HG03457 (cell line): ENCODE data around the gene PURA.

ENCODE experiments used
- ATAC-seq: cut with Tn5 transposase; IDR thresholded peaks from one replicate; pipeline ENCODE4 v1.9.1; 2021; ENCODE audit warnings: moderate number of reproducible peaks; ENCODE audit not compliant: unreplicated experiment

The PURA gene

DNA sequence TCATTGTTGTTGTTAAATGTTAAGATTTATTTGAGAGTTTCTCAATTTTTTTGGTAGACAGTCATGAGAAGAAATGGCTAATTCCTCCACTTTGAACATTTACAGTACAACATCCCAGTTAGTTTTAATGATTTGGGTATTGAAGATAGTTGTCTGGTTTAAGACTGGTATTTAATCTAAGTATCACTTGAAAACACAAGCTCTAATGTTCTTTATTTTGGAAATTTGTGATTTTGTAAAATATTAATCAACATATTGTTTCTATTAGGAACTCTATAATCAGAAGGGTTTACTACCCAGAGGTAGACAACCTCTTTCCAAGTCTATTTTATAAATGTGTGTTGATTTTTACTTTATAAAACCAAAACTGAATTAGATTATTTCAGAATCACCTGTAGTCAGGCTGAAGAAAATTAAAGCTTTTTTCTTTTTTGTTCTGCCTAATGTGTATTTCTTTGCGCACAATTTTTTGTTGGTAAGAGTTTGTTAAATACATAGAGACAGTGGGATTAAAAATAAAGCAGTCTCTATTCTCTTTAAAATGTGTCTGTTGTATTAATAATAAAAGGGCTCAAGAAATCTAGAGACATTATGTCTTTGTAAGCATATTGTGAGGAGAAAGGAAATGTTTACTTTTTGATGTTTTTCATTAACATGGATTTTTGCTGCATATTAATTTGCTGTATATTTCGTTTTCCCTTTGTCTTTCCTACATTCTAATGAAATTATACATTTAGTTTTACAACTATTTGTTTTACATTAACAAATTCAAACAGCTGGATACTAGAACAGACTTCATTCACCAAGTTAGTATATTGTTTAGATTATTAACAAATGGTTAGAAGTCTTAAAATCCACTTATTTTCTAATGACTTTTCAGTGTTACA, 3.9 kb upstream of the PURA start:
- no peak for ATAC-seq

DNA sequence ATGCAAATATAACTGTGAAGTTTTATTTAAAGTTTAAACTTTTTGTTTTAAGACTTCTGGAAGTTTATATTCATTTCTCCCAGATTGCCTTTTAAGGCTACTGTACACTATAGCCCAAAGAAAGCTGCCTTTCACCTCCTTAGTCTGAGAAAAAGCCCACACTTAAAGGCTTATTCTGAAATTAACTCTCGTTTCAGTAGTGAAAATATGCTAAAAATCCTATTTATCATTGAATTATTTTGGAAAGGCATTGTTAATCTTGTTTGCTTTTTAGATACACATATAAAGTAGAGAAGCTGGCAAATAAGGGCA, 3.3 kb upstream of the PURA start:
- ATAC-seq = no peak

GRCh38 chr5:140111011-140111858, 2.7 kb upstream of the PURA start:
- no peak for ATAC-seq

GRCh38 chr5:140111859-140112551, 1.9 kb upstream of the PURA start:
- ATAC-seq = no peak

DNA sequence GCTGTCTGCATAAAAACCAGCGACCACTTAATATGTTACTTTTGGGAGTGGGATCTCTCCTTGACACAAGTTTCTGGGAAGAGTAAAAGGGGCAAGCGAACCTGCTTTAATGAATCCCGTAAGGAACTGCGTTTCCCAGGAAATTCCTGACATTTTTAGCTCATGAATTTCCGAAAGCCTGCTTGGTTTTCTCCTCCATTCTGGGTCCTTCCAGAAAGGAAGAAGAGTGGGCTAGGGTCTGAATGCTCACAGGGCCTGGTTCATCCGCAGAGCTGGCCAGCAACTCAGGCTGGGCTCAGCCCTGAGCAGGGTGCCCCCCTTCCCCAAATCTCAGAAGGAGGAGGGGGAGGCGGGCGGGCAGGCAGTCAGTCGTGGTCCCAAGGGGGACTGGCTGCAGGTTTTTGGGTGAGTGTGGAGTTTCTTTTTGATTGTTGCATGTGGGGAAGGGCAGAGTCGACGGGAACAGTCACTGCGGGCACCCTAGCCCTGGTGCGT, 1.2 kb upstream of the PURA start:
- ATAC-seq = no peak

- no peak for ATAC-seq
Observed at GRCh38 chr5:140113180-140113698, 670 bp upstream of the PURA start.

GRCh38 chr5:140114341-140115185, 654 bp downstream of the PURA start:
- peak; percentile 22 for ATAC-seq

GRCh38 chr5:140115186-140115500, 1.2 kb downstream of the PURA start:
- no peak for ATAC-seq

GRCh38 chr5:140116716-140117115, 2.8 kb downstream of the PURA start:
- ATAC-seq = no peak

DNA sequence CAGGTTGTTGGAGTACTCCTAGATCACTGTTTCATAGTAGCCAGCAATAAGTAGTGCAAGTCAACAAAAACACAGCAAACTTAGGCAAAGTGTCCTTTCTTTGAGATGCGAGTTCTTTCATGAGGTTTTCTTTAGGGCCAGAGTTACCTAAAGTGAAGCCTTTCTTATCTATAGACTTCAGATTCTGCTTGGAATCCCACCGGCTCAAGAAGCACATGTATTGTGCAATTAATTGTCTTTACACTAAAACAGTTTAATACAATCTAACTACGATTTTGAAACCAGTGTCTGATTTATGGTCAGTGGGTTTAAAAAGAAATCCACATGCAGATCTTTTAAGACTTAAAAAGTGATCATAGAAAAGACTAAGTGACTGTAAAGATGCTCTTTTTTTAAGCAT, 3.6 kb downstream of the PURA start:
- ATAC-seq = no peak

DNA sequence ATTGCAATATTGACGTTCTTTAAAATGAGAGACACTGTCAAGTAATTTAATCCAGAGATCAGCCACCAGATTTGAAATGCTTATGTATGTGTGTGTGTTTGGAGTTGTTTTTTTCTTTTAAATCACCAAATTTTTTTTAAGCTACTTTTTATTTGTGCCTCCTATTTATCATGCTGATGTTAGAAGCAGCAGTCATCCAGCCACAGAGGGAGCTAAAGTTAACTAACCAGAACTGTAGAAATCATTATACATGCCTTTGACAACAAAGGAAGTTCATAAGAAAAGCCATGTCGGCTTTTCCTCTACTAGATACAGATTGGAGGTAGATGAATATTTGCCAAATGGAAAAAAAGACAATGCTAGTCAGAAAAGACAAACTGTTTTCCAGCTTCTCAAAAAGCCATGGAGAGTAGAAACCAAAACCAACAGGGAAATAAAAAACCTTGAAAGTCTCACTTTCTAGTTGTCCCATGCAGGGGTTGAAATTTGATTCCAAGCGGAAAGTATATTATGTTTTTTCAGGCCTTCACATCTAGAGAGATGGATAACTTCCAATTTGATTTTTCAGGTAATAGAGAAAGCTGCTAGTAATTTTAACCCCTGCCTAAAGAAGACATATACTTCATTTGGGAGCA, 4.5 kb downstream of the PURA start:
- ATAC-seq = no peak

GRCh38 chr5:140125637-140126036, 11.7 kb downstream of the PURA start, which contains the start of gene IGIP:
IGIP (plus strand) TSS chr5:140125937; CDS start chr5:140128477, 2,540 bp downstream.
- no peak for ATAC-seq

DNA sequence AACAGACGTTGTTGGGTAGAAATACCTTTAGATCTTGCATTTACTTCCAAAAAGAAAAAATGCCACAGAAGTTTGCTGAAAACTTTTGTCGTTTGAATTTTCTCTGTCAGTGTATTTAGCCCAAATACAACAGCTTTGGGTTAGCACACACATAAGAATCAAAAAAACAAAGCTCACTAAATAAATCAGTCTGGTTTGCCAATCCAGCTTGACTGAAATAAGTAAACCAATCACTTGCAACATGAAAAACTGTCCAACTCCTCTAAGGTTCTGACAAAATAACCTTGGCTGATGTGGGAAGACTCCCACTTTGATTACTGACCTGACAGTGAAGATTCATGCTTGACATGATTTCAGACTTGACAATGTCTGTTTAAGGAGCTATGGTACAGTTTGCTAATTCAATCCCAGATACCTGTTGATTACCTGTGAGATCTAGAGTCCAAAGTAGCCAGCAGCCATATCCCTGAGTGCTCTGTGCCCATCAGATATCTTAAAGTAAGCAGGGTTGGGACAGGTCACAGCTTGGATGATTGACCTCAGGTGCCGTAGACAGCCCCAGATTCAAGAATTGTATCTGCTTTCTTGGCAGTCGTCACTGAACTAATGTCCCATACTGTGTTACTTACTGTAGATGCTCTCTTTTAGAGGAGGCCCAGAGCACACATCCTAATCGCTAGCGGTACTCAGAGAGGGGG, 12.6 kb downstream of the PURA start:
- ATAC-seq = no peak

DNA sequence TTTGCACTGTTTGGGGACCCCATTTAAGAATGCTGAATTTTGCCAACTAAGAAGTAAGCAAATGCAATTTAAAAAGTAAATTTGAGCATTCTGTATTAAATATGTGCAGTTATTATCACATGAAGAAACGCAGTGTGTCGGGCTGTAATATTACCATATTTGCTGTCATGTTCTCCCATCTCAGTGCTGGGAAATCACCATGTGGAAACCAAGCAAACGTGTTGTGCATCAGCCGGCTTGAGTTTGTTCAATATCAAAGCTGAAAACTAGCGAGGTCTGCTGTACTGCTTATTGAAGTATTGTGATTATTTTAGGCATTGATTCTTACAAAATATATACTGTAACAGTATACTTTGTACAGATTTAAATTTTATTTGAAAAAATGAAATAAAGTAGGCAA, 14.5 kb downstream of the PURA start:
- ATAC-seq = no peak

DNA sequence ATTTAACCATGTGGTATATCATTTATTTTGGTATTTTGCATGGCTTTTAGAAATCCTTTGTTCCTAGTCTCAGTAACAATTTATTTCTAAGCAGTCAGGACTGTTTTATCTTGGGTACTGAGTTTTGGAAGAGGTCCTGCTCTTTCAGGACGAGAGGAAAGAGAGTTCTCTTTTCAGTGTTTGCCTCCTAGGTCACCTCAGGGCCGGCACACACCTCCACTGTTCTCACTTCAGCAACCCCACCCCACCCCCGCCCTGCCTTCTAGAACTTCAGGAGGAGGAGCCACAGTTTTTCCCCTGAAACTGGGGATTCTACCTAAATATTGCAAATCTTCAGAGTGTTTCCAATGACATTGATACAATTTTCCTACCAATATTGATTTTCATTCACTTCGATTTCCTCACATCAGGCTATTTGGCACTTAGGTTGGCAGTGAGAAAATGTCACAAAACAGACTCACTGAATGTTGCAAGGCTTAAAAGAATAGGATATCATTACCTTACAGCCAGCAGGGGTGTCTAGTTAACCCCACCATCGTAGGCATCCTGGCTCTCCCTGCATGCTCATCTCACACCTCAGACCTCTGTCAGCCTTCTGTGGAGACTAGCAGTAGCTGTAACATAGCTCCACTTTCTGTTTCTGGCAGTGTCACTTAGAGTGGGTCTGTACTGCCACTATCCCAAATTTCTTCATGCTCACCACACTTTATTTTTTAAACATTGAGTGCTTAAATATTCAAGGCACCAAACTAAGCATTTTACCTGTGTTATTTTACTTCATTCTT, 17.2 kb downstream of the PURA start:
- ATAC-seq = no peak

GRCh38 chr5:140131967-140132409, 18.1 kb downstream of the PURA start:
- ATAC-seq = no peak

GRCh38 chr5:140133514-140134167, 19.7 kb downstream of the PURA start:
- ATAC-seq = no peak
